MV-4-11 (cell line): ENCODE data around the gene GPATCH2L.

ENCODE experiments used
- DNase-seq: peaks from one replicate; lab custom pipeline; 2025; lab: John Stamatoyannopoulos, UW

GPATCH2L gene

DNA sequence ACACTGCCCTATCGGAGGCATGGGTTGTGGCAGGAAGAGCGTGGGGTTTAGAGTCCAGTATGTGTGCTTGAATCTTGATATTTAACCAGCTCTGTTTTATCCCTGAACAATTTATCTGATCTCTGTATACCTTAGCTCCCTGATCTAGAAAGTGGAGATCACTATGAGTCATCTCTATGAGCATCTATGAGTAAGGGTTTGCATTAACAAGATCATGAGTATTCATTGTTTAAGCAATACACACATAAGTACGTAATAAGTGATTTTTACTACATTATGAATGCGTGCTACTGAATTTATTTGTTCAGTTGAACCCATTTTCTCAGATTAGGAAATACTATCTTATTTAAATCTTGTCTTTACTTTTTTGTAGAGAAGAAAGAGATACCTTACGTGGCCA, 49.4 kb downstream of the GPATCH2L start:
- DNase-seq = no peak

DNA sequence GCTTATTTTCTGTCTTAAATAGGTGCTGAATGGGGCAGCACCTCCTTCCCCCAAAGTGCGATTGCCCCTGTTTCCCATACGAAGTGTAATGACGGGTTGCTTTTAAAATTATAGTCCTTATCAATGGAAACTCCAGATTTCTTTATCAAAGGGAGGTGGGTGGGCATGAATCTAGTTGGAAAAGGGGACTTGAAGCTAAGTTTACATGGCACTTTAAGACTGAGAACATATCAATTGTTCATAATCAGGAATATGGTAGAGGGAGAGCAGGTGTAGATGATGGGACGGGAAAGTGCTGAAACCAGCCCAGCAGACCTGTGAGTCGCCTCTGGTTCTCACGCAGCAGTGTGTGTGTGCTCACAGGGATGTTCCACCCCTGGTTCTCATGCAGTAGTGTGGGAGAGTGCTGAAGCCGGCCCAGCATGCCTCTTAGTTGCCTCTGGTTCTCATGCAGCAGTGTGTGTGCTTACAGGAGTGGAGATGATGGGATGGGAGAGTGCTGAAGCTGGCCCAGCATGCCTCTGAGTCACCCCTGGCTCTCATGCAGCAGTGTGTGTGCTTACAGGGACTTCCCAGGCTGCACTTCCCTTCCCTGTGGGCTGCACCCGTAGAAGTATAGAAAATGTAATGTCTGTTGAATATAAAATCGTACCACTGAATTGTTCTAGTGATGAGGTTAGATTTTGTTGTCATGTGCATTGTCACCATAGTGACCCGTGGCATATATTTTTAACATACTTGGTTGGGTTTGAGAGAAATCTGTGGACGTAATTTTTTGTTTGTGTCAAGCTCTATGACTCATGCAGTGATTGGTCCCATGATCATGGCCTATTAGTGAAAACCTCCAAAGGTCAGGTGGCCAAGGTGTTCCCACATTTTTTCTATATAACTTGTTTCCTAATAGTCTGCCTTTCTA, 51.6 kb downstream of the GPATCH2L start:
- no peak for DNase-seq

DNA sequence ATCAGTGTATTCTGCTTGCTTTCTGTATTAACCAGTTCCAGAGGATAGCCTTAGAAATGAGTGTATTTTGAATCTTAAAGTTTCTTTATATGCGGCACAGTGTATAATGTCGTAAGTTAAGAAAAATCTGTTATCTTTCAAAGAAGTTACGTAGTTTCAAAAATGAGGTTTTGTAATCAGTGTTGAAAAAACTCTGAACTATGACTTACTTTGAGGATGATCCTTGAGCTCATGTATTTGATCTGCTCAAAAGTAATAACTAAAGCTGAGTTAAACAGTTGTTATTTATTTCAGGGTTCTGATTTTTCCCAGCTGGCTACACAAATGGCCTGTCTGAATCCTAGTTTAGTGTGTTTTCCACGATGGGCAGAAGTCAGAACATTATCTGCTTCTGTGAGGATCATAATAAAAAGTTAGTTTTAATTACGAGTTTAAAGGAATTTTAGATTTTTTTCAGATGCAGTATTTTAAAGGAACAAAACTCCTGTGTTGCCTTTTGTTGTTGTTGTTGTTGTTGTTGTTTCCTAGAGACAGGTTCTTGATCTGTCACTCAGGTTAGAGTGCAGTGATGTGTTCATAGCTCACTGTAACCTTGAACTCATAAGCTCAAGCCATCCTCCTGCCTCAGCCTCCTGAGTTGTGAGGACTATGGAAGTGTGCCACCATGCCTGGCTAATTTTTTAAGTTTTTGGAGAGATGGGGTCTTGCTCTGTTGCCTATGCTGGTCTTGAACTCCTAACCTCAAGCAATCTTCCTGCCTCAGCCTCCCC, 52.9 kb downstream of the GPATCH2L start:
- no peak for DNase-seq

DNA sequence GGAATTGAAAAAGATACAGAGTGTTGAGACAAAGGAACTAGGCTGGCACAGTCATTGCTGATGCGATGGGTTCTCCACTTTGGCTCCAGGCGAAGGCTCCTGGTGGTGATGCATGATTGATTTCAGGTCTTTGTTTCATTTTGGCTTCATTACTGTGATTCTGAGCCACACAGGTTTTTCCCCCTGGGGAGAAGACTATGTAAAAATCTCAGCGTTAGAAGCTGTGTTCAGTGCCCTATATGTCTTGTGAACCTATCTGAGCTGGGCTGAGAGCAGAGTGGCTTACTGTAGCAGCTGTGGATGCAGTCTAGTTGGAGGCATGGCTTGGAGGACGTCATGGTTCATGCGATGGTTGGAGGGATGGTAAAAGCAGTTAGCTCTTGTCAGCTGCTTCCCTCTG, 54.0 kb downstream of the GPATCH2L start:
- no peak for DNase-seq

DNA sequence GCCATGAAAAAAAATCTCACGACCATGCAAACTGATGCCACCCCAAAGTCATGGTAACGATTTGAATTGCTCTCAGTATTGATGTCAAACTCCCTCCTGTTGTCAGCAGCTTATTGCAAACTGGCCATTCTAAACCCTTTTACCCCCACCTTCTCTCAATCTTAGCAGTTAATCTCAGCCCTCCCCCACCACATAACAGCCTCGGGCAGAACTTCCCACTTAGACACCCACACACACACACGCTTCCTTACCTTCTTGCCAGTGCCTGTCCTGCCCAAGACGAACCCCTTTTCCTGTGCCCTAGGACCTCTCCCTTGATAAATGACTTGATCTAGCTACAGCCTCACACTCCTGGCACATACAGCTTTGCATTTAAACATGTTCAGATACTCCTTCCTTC, 56.6 kb downstream of the GPATCH2L start:
- no peak for DNase-seq

DNA sequence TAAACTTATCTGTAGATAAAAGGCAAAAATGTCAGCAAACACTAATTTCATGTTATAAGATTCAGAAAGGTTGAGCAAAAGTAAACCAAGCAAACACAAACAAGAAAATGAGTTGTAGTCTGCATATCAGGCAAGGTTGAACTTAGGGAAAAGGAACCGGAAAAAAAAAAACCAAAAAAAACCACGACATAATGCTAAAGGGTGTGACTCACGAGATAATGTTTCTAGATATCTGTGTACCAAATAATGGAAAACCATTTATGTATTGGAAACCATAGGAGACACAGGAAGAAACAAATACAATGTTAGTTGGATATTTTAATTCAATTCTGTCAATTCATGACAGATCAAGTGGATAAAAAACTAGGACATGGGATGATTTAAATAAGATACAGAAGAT, 60.5 kb downstream of the GPATCH2L start:
- DNase-seq = no peak

DNA sequence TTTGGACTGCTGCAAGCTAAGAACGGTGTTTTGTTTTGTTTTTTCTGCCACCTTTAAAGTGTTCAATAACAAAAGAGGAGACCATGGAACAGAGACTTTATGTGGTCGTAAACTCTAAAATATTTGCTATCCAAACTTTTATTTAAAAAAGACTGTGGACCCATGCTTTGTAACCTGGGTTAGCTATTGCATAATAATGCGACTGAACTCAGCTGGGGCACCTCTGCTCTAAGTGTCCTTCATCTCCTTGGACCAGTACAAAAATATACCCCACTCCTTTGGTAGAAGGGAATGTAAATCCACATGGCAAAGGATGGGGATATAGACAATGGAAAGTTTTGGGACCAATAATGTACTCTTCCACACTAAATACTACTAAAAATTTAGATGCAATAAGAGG, 65.5 kb downstream of the GPATCH2L start:
- DNase-seq = no peak

DNA sequence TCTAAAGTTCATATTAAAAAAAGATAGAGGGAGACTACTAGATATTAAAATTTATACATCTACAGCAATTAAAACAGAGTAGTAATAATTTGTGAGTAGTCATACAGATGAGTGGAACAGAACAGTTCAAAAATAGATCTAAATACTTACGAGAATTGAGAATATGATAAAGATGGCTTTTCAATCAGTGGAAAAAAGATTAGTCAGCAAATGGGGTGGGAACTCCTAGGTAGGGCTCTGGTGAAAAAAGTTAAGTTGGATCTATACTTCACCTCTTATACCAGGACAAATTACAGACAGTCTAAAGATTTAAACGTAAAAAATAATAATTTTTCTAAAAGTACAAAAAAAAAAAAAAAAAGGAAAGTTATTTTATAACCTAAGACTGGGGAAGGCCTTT, 66.9 kb downstream of the GPATCH2L start:
- no peak for DNase-seq

DNA sequence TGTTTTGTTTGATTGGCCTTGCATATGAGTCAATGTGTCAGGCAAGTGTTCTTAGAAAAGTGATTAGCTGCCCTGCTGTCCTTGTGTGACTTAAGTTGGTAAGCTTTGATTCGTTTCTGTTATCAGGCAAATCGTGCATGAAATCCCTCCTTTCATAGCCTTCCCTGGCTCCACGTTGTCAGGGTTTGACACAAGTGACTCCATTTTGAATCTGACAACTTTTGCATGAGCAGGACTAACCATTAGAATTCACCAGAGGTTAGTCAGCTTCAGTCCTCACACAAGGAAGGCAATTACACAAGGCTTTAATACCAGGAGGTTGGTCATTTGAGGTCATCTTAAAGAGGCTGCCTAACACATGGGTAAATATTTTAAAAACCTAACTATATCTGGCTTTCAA, 68.2 kb downstream of the GPATCH2L start:
- DNase-seq = no peak

DNA sequence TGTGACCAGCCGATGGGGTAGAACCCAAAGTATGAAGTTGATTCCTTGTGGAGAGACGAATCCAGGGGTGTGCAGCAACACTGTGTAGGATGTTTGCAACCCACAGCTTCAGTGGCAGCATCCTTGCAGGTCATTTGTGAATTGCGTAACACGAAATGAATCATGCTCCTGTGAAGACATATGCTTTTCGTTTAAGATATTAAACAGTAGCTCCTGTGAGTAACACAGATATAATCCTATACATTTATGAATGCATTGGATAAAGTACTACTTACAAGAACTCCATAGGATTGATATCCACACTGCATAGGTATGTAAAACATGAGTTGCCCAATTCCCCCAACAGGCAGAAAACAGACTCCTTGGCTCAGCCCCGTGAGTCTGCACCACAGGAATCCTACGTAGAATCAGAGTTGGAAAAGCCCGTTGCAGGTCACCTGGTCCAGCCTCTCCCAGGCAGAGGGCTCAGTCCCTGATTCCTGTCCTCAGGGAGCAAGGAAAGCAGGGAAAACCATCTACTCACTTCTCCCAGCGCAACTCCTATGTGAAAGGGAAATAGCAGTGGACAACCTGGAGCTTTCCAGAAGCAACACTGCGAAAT, 75.8 kb downstream of the GPATCH2L start:
- DNase-seq = peak; percentile 70

DNA sequence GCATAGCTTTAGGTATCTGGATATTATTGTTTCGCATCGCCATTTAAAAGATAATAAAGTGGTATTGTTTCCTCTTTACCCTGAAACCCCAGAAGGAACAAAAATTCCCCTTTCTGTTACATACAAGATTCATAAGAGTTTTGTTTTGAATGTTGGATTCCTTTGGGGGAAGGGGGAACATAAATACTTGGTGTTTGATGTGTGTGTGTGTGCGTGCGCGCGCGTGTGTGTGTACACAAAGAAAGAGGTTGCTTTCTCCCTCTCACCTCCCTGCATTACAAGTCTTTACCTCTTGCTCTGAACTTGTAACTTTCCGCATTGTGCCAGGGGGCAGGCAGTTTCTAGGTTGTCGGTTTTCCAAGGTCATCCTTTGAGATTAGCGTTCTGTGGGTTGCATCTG, 76.4 kb downstream of the GPATCH2L start:
- peak; percentile 34 for DNase-seq

DNA sequence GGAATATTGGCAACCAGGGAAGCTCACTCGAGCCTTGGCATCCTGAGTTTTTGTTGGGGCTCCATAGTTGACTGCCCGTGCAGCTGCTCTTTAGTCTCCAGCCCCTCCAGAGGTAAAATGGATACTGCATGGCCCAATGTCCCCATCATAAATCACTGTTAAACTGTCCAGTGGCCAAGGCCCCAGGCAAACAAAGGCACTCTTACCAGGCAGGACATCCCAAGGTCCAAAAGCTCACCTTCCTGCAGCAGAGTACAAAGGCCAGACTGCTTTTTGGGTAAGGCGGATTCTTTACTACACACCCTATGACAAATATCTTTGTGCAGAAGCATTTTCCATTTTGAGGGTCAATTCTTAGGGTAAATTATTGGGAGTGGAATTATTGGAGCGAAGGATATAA, 81.1 kb downstream of the GPATCH2L start:
- no peak for DNase-seq

DNA sequence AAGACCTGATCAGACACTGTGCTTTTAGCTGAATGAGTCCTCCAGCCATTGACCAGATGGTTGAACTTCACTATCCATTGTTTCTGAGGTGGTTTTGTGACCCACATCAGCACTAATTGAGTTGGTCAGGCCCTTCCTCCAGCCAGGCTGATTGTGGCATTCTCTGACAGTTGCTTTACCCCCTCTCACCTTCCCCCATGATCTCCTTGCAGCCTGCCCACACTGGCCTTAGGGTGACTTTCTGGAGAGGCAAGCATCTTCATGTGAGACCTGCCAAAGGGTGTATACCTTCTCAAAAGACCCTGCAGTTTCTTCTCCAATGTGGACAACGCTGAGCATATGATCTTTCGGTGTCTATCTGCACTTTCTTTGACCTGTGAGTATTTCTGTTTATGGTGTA, 83.9 kb downstream of the GPATCH2L start:
- no peak for DNase-seq

DNA sequence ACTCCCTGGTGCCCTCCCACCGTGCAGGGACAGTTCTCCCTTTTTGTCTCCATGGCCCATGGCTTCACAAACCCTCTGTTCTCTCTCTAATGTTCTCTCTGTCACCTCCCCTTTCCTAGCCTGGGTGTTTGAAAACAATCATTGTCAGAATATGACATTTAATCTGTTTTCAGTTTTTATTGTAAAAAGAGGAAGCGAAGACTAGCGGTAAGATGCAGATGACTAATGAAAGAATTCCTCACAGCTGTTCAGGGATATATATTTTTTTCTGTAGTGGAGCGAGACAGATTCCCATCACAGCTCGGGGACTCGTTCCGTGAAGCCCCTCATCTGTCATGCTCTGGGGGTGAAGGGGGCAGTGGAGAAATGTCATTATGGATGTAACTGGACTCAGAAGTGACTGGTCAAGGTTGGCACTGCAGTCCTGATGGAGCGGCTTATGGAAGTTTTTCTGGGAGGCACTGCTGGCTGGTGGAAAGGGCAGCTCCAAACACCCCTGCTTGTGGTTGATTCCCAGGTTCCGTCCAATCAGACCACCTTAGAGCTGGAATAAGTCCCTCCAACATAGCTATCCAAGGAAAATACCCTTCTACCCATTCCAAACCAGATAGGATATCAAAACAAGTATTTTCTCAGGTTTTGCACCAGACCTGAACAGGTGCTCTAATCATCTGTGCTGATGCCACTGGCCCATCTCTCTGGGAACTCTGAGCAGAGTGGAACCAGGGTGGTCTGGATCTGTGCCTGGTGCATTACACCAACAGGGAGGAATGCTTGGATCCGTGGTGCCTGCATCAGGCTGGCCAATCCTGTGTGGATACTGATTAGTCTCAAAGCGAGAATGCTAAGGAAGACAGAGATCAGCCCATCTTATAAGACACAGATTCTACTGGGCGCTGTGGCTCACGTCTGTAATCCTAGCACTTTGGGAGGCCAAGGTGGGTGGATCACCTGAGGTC, 84.7 kb downstream of the GPATCH2L start:
- DNase-seq = peak; percentile 72

DNA sequence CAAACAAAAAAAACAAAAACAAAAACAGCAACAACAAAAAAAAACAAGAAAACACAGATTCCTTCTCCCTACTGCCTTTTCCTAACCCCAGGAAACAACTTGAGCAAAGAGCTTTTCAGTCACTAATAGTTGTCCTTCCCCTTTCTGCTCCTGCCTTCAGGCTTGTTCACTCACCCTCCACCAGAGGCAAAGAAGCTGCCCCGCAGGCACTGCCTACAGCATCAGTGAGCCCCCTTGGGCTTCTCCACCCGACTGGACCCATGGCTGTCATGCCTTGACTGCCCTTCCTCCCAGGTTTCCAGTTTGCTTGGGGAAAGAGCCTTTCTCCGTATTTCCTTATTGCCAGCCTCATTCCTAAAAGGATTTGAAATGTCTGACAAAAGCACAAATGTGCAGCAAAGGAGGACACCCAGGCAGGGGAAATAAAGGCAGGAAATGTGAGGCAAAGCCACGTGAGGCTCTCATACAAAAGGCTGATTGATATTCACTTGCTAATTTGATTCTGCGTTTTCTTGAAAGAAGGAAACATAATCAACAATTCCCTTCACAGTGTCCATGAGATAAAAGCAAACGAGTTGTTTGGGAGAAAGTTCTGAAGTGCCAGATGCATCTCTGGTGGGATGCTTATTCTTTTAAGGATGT, 85.7 kb downstream of the GPATCH2L start:
- no peak for DNase-seq

DNA sequence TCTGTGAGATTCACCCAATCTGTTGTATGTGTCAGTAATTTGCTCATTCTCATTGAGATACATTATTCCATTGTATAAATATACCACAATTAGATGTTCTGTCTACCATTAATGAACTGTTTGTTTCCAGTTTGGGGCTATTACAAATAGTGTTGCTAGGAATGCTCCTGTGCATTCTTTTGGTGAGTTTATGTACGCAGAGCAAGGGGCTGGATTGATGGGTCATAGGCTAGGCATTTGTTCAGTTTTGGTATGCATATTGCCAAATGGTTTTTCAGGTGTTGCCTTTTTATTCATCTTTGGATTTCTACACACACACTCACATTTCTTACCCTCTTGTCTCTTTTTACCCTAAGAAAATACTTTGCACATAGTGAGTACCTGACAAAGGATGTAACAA, 93.4 kb downstream of the GPATCH2L start:
- DNase-seq = no peak

DNA sequence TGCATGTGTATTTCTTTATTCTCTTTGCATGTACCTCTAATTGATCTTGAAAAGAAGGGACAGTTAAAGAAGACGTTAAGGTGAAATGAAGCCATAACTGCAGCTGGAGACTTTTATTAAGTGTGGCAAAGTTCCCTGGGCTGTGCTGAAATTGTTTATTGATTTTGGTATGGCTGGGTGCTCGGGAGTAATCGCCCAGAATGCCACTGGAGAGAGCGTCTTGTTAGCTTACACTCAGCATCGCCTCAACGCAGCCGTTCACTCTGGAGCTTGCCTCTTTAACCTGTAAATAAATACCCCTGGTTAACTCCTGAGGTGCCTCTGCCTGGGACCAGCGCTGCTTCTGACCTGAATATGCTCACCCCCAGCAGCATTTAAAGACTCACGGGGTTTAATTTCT, 98.6 kb downstream of the GPATCH2L start:
- no peak for DNase-seq

DNA sequence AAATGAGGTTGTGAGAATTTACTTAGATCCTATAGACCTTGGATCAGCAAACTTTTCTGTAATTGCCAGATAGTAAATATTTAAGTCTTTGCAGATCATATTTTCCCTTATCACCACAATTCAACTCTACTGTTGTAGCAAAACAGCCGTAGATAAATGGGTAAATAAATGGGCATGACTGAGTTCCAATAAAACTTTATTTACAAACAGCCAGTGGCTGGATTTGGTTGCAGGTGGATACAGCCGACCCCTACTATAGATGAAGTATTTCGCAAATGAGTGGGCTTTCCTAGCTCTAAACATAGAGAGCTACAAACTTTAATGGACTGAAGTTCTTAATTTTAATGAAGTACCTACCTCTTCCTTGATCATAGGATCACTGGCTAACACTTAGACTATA, 100.7 kb downstream of the GPATCH2L start:
- no peak for DNase-seq

DNA sequence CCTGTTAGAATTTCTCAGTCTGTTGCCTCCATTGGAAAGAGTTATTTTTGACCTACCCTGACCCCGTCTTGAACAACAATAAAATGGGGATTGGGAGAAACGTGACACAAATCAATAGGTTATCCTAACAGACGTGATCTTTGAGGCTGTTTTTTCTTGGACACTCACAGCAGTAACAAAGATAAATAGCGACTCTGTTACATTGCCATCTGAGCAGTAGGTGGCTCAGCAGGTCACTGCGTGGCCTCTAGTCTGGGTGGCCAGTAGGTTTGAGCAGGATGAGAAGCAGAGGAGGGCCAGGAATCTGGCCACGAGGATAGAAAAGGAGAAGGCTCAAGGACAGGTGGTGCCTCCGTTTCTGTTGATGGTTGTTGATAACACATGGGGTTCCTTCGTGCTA, 101.4 kb downstream of the GPATCH2L start:
- no peak for DNase-seq

DNA sequence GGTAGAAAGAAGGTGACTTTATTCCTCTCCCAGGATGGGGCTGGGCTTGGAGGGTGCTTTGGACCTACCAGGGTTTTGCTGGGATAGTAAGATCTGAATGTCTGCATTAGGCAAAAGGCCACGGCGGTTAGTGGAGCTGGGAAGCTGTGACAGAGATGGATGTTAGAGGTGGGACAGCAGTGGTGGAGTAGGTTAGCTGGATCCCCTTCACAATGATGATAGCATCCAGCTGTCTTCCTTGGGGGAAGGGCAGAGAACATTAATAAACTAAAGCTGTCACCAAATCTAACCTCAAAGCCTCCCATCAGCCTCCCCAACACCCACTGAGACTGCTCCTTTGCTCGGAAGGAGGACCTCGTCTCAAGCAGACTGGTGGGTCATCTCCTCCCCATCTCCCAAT, 104.8 kb downstream of the GPATCH2L start:
- DNase-seq = no peak

DNA sequence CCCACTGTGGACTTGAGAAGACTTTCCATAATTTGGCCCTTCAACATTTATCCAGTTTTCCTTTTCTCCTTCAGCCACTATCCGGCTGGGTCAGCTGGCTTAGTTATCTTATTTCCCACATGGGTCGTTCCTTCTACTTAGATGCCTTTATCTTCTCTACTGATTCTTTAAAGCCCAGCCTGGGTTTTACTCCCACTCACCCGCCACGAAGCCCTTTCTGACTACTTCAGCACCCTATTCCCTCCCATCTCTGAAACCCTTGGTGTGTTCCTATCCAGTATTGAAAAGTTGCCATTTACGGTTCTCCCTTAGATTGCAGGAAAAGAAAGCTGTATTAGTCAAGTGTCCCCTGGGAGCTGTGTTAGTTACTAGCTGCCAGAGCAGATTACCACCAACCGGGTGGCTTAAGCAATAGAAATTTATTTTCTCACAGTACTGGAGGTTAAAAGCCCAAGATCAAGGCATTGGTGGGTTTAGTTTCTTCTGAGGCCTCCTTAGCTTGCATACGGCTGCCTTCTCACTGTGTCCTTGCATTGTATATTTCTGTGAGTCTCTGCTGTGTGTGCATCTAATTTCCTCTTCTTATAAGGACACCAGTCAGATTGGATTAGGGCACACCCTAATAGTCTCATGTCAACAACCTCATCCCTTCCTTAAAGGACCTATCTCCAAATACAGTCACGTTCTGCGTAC, 105.5 kb downstream of the GPATCH2L start:
- DNase-seq = no peak
